ENCODE measurements around the gene IL31.
"Not testable (repeated sequence)": the region's sequence is repeated elsewhere in the genome, so short reads cannot be mapped to it uniquely, and the experiment has no call there.

The IL31 gene

DNA sequence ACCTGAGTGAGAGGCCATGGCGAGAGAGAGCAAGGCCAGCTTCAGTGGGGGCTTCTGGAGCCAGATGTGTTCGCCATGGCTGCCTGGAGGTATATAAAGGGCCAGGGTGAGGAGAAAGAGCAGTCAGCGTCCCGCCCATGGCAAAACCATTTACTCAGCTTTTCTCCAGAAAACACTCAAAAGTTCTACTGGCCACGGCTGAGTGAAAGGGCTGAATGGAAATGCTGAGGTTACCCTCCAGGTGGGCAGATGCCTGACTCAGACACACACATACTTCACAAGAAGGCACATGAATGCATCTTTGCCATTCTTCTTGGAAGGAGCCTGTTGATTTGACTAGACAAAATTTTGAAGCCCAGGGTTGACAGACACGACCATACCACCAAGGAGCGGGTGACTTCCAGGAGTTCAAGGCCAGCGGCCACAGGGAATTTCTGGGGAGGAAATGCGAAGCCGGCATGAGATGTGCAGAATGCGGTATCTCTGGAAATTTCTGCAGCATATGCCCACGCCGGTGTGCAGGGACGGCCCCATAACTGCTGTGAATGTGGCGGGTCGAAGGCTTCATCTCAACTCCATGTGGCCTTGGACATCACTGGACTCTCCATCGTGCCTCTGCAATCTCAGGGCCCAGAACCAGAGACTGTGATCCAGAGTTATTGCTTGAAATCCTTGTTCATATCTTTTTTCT is at the start of gene IL31:
IL31 (minus strand) TSS at position 67 of the 691 bp plus-strand sequence; CDS start at position 18, 49 bp downstream.
- no peak for DNase-seq

DNA sequence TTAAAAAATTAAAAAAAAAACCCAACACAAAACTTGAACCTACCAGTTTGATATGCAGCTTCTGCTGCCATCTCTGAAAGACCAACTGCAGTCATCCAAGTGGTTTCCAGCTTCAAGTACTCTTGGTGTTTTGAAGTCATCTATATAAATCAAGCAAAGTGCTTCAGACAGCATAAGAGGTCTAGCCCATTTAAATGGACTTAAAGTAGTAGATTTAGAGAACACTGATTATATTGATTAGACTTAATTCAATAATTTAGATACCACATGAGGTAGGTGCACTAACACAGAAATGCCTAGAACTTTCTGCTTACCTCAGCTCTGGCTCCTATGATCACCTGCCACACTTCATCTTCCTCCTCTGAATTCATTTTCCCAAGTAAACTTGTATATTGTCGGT is 42.4 kb upstream of the IL31 start:
- DNase-seq: no peak

GRCh38 chr12:122215771-122216170 is 41.8 kb upstream of the IL31 start:
- DNase-seq: no peak

GRCh38 chr12:122208073-122208820 is 34.2 kb upstream of the IL31 start:
- no peak for DNase-seq

DNA sequence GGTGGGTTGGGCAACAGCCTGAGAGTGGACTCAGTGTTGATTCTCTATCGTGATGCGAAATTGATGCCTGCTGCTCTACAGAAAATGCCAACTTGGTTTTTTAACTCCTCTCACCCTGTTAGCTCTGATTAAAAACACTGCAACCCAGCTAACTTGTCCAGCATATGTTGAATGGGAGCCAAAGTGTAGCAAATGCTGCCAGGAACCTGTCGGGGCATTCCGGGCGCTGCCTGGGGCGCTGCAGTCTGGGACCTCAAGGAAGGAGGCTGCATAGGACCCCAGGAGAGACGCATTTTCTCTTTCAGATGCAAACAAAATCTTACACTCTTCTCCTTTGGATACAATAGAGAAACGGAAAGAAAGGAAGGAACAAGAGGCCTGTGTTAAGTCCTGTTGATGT is 33.4 kb upstream of the IL31 start:
- DNase-seq: no peak

- DNase-seq: no peak
Measured at GRCh38 chr12:122206976-122207375, 33.0 kb upstream of the IL31 start.

GRCh38 chr12:122206111-122206881 is 32.3 kb upstream of the IL31 start:
- no peak for DNase-seq

GRCh38 chr12:122205053-122205925 is 31.3 kb upstream of the IL31 start:
- DNase-seq: no peak

DNA sequence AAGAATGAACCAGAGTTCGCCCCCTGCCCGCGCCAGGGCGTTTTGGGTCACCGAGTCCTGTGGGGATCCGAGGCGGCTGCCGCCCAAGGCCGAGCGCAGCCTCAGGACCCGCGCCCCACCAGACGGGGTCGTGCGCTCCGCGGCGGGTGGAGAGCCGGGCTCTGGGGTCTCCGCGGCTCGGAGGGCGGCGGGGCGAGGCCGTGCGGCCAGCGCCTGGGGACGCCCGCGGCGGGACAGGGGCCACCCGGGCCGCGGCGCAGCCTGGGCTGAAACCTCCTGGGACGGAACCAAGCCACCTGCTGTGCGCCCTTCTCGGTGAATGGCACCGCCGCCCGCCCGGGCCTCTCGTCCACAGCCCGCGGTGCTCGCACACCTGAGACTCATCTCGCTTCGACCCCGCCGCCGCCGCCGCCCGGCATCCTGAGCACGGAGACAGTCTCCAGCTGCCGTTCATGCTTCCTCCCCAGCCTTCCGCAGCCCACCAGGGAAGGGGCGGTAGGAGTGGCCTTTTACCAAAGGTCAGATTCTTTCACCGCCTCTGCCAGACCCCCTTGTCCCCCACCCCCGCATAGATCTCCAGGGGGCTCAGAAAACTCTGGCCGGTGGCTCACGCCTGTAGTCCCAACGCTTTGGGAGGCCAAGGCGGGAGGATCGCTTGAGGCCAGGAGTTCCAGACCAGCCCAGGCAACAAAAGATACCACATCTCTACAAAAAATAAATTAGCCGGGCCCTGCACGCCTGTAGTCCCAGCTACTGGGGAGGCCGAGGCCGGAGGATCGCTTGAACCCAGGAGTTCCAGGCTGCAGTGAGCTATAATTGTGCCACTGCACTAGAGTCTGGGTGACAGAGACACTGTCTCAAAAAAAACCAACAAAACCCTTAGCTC is 30.4 kb upstream of the IL31 start:
- no peak for DNase-seq

DNA sequence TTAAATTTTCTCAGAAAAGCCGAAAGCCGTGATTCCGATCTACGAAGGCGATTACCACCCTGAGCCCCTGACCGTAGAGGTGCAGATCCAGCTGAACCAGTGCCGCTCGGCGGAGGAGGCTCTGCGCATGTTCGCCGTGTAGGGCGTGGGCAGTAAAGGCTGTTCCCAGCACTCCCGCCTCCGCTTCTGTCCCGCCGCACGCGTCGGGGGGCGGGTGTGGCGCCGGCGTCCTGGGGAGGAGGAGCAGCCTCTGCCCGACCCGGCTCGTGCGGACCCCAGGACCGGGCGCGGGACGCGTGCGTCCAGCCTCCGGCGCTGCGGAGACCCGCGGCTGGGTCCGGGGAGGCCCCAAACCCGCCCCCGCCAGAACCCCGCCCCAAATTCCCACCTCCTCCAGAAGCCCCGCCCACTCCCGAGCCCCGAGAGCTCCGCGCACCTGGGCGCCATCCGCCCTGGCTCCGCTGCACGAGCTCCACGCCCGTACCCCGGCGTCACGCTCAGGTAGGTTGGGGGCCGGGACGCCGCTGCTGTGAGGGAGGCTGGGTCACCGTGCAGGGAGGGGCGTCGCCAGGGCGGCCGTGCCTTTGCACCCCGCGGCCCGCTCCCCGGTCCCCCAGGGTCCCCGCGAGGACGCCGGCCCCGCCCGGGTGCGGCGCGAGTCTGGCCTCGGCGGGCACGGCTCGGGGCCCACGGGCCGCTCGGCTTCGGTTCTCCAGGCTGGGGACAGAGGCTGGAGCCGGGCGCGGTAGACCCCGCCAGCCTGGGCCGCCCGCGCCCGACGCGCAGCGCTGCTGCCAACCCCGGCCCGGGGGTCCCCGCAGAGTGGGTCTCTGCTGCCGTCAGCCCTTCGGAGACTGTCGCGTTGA is 29.5 kb upstream of the IL31 start, which contains the start of gene B3GNT4:
B3GNT4 (plus strand) TSS at position 409 of the 866 bp plus-strand sequence. CDS start 910 bp downstream, outside the sequence.
- peak; percentile 73 for DNase-seq

DNA sequence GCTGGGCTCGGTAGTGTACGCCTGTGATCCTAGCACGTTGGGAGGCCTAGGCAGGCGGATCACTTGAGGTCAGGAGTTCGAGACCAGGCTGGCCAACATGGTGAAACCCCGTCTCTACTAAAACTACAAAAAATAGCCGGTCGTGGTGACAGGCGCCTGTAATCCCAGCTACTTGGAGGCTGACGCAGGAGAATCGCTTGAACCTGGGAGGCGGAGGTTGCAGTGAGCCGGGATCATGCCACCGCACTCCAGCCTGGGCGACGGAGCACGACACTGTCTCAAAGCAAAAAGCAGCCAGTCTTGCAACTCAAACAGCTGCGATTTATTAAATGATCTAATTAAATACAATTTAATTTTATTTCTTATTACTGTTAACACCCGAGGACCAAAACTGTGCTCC is 28.8 kb upstream of the IL31 start:
- DNase-seq: not testable (repeated sequence)

DNA sequence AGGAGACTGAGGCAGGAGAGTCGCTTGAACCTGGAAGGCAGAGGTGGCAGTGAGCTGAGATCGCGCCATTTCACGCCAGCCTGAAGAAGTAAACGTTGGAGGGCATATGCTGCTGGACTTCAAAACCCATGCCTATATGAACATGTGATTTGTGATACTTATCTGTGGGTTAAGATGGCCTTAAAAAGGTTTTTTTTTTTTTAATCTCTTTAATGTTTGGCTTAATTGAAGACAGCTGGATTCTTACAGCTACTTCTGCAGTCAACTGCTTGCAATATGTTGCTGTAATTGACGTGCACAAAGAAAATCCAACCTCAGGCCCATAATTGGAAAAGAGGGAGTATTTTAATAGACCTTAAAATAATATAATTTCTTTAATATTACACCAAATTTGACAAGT is 28.0 kb upstream of the IL31 start:
- no peak for DNase-seq

DNA sequence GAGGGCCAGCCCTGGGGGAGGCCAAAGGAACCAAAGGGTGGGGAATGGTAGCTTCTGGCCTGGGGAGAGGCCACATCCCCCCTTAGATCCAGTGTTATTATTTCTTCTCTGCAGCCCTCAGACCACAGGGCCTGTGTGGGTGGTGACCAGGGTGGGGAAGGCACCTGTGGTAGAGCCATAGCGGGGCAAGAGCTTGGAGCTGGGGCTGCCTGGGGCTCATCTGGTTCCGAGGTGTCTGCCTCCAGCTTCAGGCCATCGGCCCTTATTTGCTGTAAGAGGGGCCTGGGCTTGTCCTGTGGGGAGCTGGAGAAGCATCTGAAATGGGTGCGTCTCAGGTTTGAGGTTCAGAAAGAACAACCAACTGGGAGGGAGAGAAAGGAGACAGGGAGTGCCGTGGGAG is 27.4 kb upstream of the IL31 start:
- DNase-seq: no peak

GRCh38 chr12:122200541-122201175 is 26.6 kb upstream of the IL31 start:
- no peak for DNase-seq

DNA sequence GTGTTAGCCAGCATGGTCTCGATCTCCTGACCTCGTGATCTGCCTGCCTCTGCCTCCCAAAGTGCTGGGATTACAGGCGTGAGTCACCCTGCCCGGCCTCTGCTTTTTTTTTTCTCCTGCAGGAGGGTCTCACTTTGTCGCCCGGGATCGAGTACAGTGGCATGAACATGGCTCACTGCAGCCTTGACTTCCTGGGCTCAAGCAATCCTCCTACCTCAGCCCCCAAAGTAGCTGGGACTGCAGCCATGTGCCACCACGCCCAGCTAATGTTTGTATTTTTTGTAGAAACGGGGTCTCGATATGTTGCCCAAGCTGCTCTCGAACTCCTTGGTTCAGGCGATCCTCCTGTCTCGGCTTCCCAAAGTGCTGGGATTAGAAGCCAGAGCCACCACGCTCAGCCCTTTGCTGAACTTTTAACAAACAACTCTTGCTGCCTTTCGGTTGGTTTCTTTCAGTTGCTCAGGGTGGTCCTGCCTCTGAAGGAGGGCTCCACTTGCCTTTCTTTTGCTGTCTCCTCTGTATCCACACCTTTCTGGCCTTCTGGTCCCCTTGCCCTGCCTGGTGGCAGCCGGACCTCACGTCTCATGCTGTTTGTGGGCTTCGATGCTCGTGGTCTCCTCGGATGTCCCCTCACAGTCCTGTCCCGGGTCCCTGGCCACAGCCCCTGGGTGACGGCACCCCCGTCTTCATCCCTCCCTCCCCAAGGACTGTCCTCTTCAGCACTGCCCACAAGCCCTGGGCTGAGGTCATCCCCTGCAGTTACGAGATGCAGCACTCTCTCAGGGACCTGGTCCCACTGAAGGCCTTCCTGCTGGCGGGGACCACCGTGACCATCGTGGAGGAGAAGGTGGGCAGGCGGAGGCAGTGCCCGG is 25.7 kb upstream of the IL31 start:
- DNase-seq: no peak

DNA sequence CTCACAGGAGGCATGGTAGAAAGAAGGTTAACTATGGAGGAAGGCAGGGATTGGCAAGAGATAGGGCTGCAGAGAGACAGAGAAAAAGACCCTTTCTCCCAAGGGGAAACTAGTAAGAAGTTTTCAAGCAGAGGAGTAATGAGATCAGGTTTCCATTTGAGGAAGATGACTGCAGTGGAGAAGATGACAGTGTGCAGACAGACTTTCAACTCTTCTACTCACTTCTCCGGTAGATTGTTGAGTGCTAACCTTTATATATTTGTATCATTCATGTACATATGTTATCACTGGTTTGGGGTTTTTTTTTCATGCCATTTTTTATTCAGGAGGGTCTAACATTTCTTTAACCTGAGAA is 23.6 kb upstream of the IL31 start:
- no peak for DNase-seq

DNA sequence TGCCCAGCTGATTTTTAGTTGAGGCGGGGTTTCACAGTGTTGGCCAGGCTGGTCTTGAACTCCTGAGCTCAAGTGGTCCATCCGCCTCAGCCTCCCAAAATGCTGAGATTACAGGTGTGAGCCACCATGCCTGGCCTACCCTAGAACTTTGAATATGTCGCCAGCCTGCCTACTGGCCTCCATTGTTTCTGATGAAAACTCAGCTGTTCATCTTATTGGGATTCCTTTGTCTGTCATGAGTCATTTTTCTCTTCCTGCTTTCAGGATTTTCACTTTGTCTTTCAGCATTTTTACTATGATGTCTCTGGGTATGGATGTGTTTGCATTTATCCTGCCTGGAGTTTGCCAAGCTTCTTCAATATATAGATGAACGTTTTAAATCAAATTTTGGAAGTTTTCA is 21.4 kb upstream of the IL31 start:
- DNase-seq: no peak

- DNase-seq: no peak
Measured at GRCh38 chr12:122194804-122195203, 20.8 kb upstream of the IL31 start.

GRCh38 chr12:122192441-122192840 is 18.4 kb upstream of the IL31 start:
- no peak for DNase-seq

Data from hematopoietic multipotent progenitor cell treated with erythropoietin and hydrocortisone succinate and interleukin-3 and kit ligand, for 6 days (in vitro differentiated cells).